ENCODE measurements around the gene MSLN.
"Not testable (repeated sequence)": the region's sequence is repeated elsewhere in the genome, so short reads cannot be mapped to it uniquely, and the experiment has no call there.

MSLN gene

GRCh38 chr16:740459-740763 lies 20.1 kb upstream of the MSLN start:
- Histone ChIP-seq H3K27ac (ENCODE audit: poor library complexity, severe bottlenecking) (peak overlapping the region; percentile 37), H3K9me3 (ENCODE audit: severe bottlenecking) (no peaks in the 10 kb centered on the region), H3K27me3 (ENCODE audit: insufficient read depth, poor library complexity, severe bottlenecking) (no peaks in the 10 kb centered on the region), H3K4me3 (ENCODE audit: severe bottlenecking) (peak overlapping the region; percentile 86), H3K36me3 (ENCODE audit: low read depth) (peaks cover 22% of the 10 kb centered on the region; the same call in 1 of the 2 replicates), H3K4me1 (ENCODE audit: insufficient read depth, poor library complexity, severe bottlenecking) (no peaks in the 10 kb centered on the region)
- ATAC-seq (ENCODE audit: low read depth) (peak; percentile 7; the same call in 2 of the 3 replicates), DNase-seq (ENCODE audit: low spot score) (no peak)
- TF ChIP-seq CTCF (IDR thresholded peaks at IDR 0.05; ENCODE audit: poor library complexity, severe bottlenecking) = no peak

- Histone ChIP-seq H3K9me3 (ENCODE audit: severe bottlenecking) (no peaks in the 10 kb centered on the region), H3K27me3 (ENCODE audit: insufficient read depth, poor library complexity, severe bottlenecking) (no peaks in the 10 kb centered on the region), H3K27ac (ENCODE audit: poor library complexity, severe bottlenecking) (peak within 1 kb of the TSS; percentile 37), H3K4me3 (ENCODE audit: severe bottlenecking) (peak within 1 kb of the TSS; percentile 86), H3K36me3 (ENCODE audit: low read depth) (peaks cover 18% of the 10 kb centered on the region; the same call in 1 of the 2 replicates), H3K4me1 (ENCODE audit: insufficient read depth, poor library complexity, severe bottlenecking) (no peaks in the 10 kb centered on the region)
- peak; percentile 95 for TF ChIP-seq CTCF (IDR thresholded peaks at IDR 0.05; ENCODE audit: poor library complexity, severe bottlenecking)
- ATAC-seq (ENCODE audit: low read depth) (peak; percentile 76), DNase-seq (ENCODE audit: low spot score) (no peak)
Measured at GRCh38 chr16:740764-741505, 19.6 kb upstream of the MSLN start, which contains the start of gene CIAO3. Gene CIAO3, minus strand, starts transcription at chr16:740997. Its CDS starts 12 bp downstream, at chr16:740985.

- ATAC-seq (ENCODE audit: low read depth) (no peak), DNase-seq (ENCODE audit: low spot score) (no peak)
- H3K4me1 ChIP-seq (ENCODE audit: insufficient read depth, poor library complexity, severe bottlenecking) = no peaks in the 10 kb centered on the region
- H3K36me3 ChIP-seq (ENCODE audit: low read depth) = peaks cover 11% of the 10 kb centered on the region; the same call in 1 of the 2 replicates
- no peak overlapping the region for H3K4me3 ChIP-seq (ENCODE audit: severe bottlenecking)
- no peak overlapping the region for H3K27ac ChIP-seq (ENCODE audit: poor library complexity, severe bottlenecking)
- no peak for TF ChIP-seq CTCF (IDR thresholded peaks at IDR 0.05; ENCODE audit: poor library complexity, severe bottlenecking)
- H3K9me3 ChIP-seq (ENCODE audit: severe bottlenecking) = no peaks in the 10 kb centered on the region
- no peaks in the 10 kb centered on the region for H3K27me3 ChIP-seq (ENCODE audit: insufficient read depth, poor library complexity, severe bottlenecking)
Measured at GRCh38 chr16:741986-742629, 18.4 kb upstream of the MSLN start.

GRCh38 chr16:742894-743293 lies 17.6 kb upstream of the MSLN start:
- H3K36me3 ChIP-seq (ENCODE audit: low read depth); H3K27me3 ChIP-seq (ENCODE audit: insufficient read depth, poor library complexity, severe bottlenecking); ATAC-seq (ENCODE audit: low read depth); H3K4me3 ChIP-seq (ENCODE audit: severe bottlenecking); DNase-seq (ENCODE audit: low spot score); H3K9me3 ChIP-seq (ENCODE audit: severe bottlenecking); H3K4me1 ChIP-seq (ENCODE audit: insufficient read depth, poor library complexity, severe bottlenecking); H3K27ac ChIP-seq (ENCODE audit: poor library complexity, severe bottlenecking): not testable (repeated sequence)

- no peak for TF ChIP-seq CTCF (IDR thresholded peaks at IDR 0.05; ENCODE audit: poor library complexity, severe bottlenecking)
- Histone ChIP-seq H3K36me3 (ENCODE audit: low read depth) (peaks cover 4% of the 10 kb centered on the region; the same call in 1 of the 2 replicates), H3K4me3 (ENCODE audit: severe bottlenecking) (no peak overlapping the region), H3K4me1 (ENCODE audit: insufficient read depth, poor library complexity, severe bottlenecking) (peaks cover 3% of the 10 kb centered on the region), H3K27ac (ENCODE audit: poor library complexity, severe bottlenecking) (no peak overlapping the region), H3K9me3 (ENCODE audit: severe bottlenecking) (no peaks in the 10 kb centered on the region), H3K27me3 (ENCODE audit: insufficient read depth, poor library complexity, severe bottlenecking) (no peaks in the 10 kb centered on the region)
- DNase-seq (ENCODE audit: low spot score) (no peak), ATAC-seq (ENCODE audit: low read depth) (no peak)
Measured at GRCh38 chr16:743794-744500, 16.6 kb upstream of the MSLN start.
